SK-N-SH treated with all-trans-retinoic acid at 6 μM for 48 hours (cell line): ENCODE data around the gene SLC1A6.

Experiments used
- ATAC-seq: fragments of 200-7000 bp; cut with Tn5 transposase; 3 replicates; pipeline ENCODE4 v1.9.1; 2020; ENCODE audit warnings: mild to moderate bottlenecking, moderate library complexity
- ARNTL ChIP-seq: fragments of 450-650 bp; formaldehyde crosslinking; IDR thresholded peaks from 2 replicates; pipeline ENCODE4 v1.5.0; 2020; ENCODE audit warnings: low read depth, mild to moderate bottlenecking, moderate library complexity, borderline replicate concordance
- BACH2 ChIP-seq: fragments of 250-450 bp; sonication (Bioruptor Pico); IDR thresholded peaks from 2 replicates; pipeline ENCODE4 v1.9.0; 2021; ENCODE audit warnings: mild to moderate bottlenecking, borderline replicate concordance
- CSDC2 ChIP-seq: fragments of 250-450 bp; sonication (Bioruptor Pico); IDR thresholded peaks from 2 replicates; pipeline ENCODE4 v1.5.0; 2020; ENCODE audit warnings: mild to moderate bottlenecking, moderate library complexity
- CSRNP3 ChIP-seq: fragments of 250-450 bp; sonication (Bioruptor Pico); IDR thresholded peaks from 2 replicates; pipeline ENCODE4 v1.5.1; 2021; ENCODE audit warnings: mild to moderate bottlenecking, moderate library complexity
- ESRRG ChIP-seq: fragments of 250-450 bp; sonication (Bioruptor Pico); IDR thresholded peaks from 2 replicates; pipeline ENCODE4 v1.6.1; 2021; ENCODE audit warnings: mild to moderate bottlenecking
- GLIS3 ChIP-seq: fragments of 250-450 bp; sonication (Bioruptor Pico); IDR thresholded peaks from 2 replicates; pipeline ENCODE4 v1.5.0; 2020; ENCODE audit warnings: mild to moderate bottlenecking, moderate library complexity
- ISL1 ChIP-seq: fragments of 250-450 bp; sonication (Bioruptor Pico); IDR thresholded peaks from 2 replicates; pipeline ENCODE4 v2.1.2; 2022; ENCODE audit warnings: mild to moderate bottlenecking, moderate library complexity
- OSR1 ChIP-seq: fragments of 250-450 bp; sonication (Bioruptor Pico); IDR thresholded peaks from 2 replicates; pipeline ENCODE4 v1.8.0; 2022; ENCODE audit warnings: moderate library complexity, mild to moderate bottlenecking, inconsistent platforms
- PATZ1 ChIP-seq: fragments of 250-450 bp; sonication (Bioruptor Pico); IDR thresholded peaks from 2 replicates; pipeline ENCODE4 v1.8.0; 2020; ENCODE audit warnings: mild to moderate bottlenecking, moderate library complexity, borderline replicate concordance
- PPARA ChIP-seq: fragments of 250-450 bp; sonication (Bioruptor Pico); IDR thresholded peaks from 2 replicates; pipeline ENCODE4 v1.5.0; 2020; ENCODE audit warnings: mild to moderate bottlenecking, borderline replicate concordance
- RARB ChIP-seq: fragments of 250-450 bp; sonication (Bioruptor Pico); IDR thresholded peaks from 2 replicates; pipeline ENCODE4 v1.8.0; 2021; ENCODE audit warnings: mild to moderate bottlenecking, moderate library complexity
- SNAI2 ChIP-seq: fragments of 250-450 bp; sonication (Bioruptor Pico); IDR thresholded peaks from 2 replicates; pipeline ENCODE4 v1.5.0; 2020; ENCODE audit warnings: mild to moderate bottlenecking, moderate library complexity
- TOX ChIP-seq: fragments of 250-450 bp; sonication (Bioruptor Pico); IDR thresholded peaks from 2 replicates; pipeline ENCODE4 v1.8.0; 2021; ENCODE audit warnings: mild to moderate bottlenecking, moderate library complexity, borderline replicate concordance
- ZC3H10 ChIP-seq: fragments of 250-450 bp; sonication (Bioruptor Pico); IDR thresholded peaks from 2 replicates; pipeline ENCODE4 v1.5.1; 2021; ENCODE audit warnings: mild to moderate bottlenecking, moderate library complexity
- ZFP3 ChIP-seq: fragments of 250-450 bp; sonication (Bioruptor Pico); IDR thresholded peaks from 2 replicates; pipeline ENCODE4 v1.5.0; 2020; ENCODE audit warnings: mild to moderate bottlenecking, moderate library complexity
- ZNF565 ChIP-seq: fragments of 450-650 bp; formaldehyde crosslinking; conservative IDR thresholded peaks from 2 replicates; pipeline ENCODE4 v1.5.0; 2020; ENCODE audit warnings: low read depth, mild to moderate bottlenecking, moderate library complexity
- ZNF8 ChIP-seq: fragments of 450-650 bp; formaldehyde crosslinking; IDR thresholded peaks from 2 replicates; pipeline ENCODE4 v1.5.0; 2020; ENCODE audit warnings: mild to moderate bottlenecking, moderate library complexity
- TF ChIP-seq, protein P1 (sequence below): fragments of 250-450 bp; sonication (Bioruptor Pico); IDR thresholded peaks from 2 replicates; pipeline ENCODE4 v1.5.1; 2020; ENCODE audit warnings: low read depth, mild to moderate bottlenecking, moderate library complexity
- TF ChIP-seq, protein P2 (sequence below): fragments of 250-450 bp; sonication (Bioruptor Pico); IDR thresholded peaks from 2 replicates; pipeline ENCODE4 v1.5.0; 2020; ENCODE audit warnings: mild to moderate bottlenecking, moderate library complexity

The SLC1A6 gene

GRCh38 chr19:14940266-14940665, 39.4 kb downstream of the SLC1A6 start:
- TF ChIP-seq ESRRG (CRISPR knock-in tag) (no peak), PATZ1 (no peak), TOX (no peak), CSRNP3 (CRISPR knock-in tag) (no peak), CSDC2 (CRISPR knock-in tag) (no peak), ZNF8 (CRISPR knock-in tag) (no peak)
- no peak for ATAC-seq

- ATAC-seq = no peak
- no peak for TF ChIP-seq PPARA (CRISPR knock-in tag)
- TF ChIP-seq PATZ1 = no peak
- no peak for TF ChIP-seq RARB (CRISPR knock-in tag)
- TF ChIP-seq, protein P1, sequence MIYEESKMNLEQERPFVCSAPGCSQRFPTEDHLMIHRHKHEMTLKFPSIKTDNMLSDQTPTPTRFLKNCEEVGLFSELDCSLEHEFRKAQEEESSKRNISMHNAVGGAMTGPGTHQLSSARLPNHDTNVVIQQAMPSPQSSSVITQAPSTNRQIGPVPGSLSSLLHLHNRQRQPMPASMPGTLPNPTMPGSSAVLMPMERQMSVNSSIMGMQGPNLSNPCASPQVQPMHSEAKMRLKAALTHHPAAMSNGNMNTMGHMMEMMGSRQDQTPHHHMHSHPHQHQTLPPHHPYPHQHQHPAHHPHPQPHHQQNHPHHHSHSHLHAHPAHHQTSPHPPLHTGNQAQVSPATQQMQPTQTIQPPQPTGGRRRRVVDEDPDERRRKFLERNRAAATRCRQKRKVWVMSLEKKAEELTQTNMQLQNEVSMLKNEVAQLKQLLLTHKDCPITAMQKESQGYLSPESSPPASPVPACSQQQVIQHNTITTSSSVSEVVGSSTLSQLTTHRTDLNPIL (CRISPR knock-in tag) = no peak
- TF ChIP-seq ZC3H10 = no peak
- no peak for TF ChIP-seq ESRRG (CRISPR knock-in tag)
- TF ChIP-seq TOX = no peak
- no peak for TF ChIP-seq GLIS3
- no peak for TF ChIP-seq ISL1 (CRISPR knock-in tag)
- TF ChIP-seq SNAI2 = no peak
- TF ChIP-seq, protein P2, sequence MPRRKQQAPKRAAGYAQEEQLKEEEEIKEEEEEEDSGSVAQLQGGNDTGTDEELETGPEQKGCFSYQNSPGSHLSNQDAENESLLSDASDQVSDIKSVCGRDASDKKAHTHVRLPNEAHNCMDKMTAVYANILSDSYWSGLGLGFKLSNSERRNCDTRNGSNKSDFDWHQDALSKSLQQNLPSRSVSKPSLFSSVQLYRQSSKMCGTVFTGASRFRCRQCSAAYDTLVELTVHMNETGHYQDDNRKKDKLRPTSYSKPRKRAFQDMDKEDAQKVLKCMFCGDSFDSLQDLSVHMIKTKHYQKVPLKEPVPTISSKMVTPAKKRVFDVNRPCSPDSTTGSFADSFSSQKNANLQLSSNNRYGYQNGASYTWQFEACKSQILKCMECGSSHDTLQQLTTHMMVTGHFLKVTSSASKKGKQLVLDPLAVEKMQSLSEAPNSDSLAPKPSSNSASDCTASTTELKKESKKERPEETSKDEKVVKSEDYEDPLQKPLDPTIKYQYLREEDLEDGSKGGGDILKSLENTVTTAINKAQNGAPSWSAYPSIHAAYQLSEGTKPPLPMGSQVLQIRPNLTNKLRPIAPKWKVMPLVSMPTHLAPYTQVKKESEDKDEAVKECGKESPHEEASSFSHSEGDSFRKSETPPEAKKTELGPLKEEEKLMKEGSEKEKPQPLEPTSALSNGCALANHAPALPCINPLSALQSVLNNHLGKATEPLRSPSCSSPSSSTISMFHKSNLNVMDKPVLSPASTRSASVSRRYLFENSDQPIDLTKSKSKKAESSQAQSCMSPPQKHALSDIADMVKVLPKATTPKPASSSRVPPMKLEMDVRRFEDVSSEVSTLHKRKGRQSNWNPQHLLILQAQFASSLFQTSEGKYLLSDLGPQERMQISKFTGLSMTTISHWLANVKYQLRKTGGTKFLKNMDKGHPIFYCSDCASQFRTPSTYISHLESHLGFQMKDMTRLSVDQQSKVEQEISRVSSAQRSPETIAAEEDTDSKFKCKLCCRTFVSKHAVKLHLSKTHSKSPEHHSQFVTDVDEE (CRISPR knock-in tag) = no peak
- no peak for TF ChIP-seq CSRNP3 (CRISPR knock-in tag)
- no peak for TF ChIP-seq CSDC2 (CRISPR knock-in tag)
- no peak for TF ChIP-seq ZFP3
- TF ChIP-seq ZNF565 (CRISPR knock-in tag) = no peak
- TF ChIP-seq ARNTL (CRISPR knock-in tag) = no peak
- no peak for TF ChIP-seq BACH2 (CRISPR knock-in tag)
- TF ChIP-seq, all 23 proteins: peak for 0
Measured at GRCh38 chr19:14933506-14933905, 46.2 kb downstream of the SLC1A6 start.

GRCh38 chr19:14916848-14917247, 62.8 kb downstream of the SLC1A6 start:
- no peak for ATAC-seq
- TF ChIP-seq BACH2 (CRISPR knock-in tag) = no peak
- no peak for TF ChIP-seq ZC3H10
- TF ChIP-seq, protein P1 (CRISPR knock-in tag) = no peak
- TF ChIP-seq ISL1 (CRISPR knock-in tag) = no peak
- no peak for TF ChIP-seq CSRNP3 (CRISPR knock-in tag)
- TF ChIP-seq ESRRG (CRISPR knock-in tag) = no peak
- TF ChIP-seq PPARA (CRISPR knock-in tag) = no peak
- TF ChIP-seq CSDC2 (CRISPR knock-in tag) = no peak
- no peak for TF ChIP-seq OSR1 (CRISPR knock-in tag)
